NCI-H2196 (cell line): ENCODE results near the gene MCAM.

Experiments
- DNase-seq: peaks from one replicate; lab custom pipeline; 2025; ENCODE audit not compliant: unreplicated experiment; lab: John Stamatoyannopoulos, UW

Gene MCAM

GRCh38 chr11:119309411-119309810, 7.5 kb downstream of the MCAM start:
- DNase-seq: no peak

GRCh38 chr11:119307974-119308373, 9.0 kb downstream of the MCAM start:
- no peak for DNase-seq

- DNase-seq: peak; percentile 24
These were observed 9.7 kb downstream of the MCAM start for GRCh38 chr11:119307219-119307618.

- DNase-seq: no peak
These were observed 10.5 kb downstream of the MCAM start for GRCh38 chr11:119306373-119306890.

GRCh38 chr11:119305556-119306372, 11.2 kb downstream of the MCAM start:
- no peak for DNase-seq

- no peak for DNase-seq
These were observed 13.7 kb downstream of the MCAM start for GRCh38 chr11:119303227-119303718.

GRCh38 chr11:119300198-119300964, 16.5 kb downstream of the MCAM start:
- no peak for DNase-seq

GRCh38 chr11:119299416-119299815, 17.5 kb downstream of the MCAM start:
- no peak for DNase-seq

GRCh38 chr11:119298726-119299125, 18.2 kb downstream of the MCAM start:
- no peak for DNase-seq

GRCh38 chr11:119297938-119298337, 19.0 kb downstream of the MCAM start:
- DNase-seq: no peak

GRCh38 chr11:119295178-119295577, 21.8 kb downstream of the MCAM start:
- no peak for DNase-seq

- DNase-seq: no peak
These were observed 23.5 kb downstream of the MCAM start for GRCh38 chr11:119293461-119293860.

GRCh38 chr11:119290894-119291497, 25.9 kb downstream of the MCAM start:
- DNase-seq: no peak

- DNase-seq: no peak
These were observed 28.7 kb downstream of the MCAM start for GRCh38 chr11:119288219-119288618.

- DNase-seq: no peak
These were observed 31.5 kb downstream of the MCAM start for GRCh38 chr11:119285431-119285830.

GRCh38 chr11:119284344-119285157, 32.4 kb downstream of the MCAM start:
- peak; percentile 8 for DNase-seq

GRCh38 chr11:119282495-119282894, 34.4 kb downstream of the MCAM start:
- no peak for DNase-seq

- no peak for DNase-seq
These were observed 39.3 kb downstream of the MCAM start for GRCh38 chr11:119277660-119278059.

- no peak for DNase-seq
These were observed 43.2 kb downstream of the MCAM start for GRCh38 chr11:119273721-119274120.

- DNase-seq: no peak
These were observed 49.3 kb downstream of the MCAM start for GRCh38 chr11:119267645-119268044.
